ENCODE results near the gene VSTM4. TPM values are rescaled to one million over a fixed set of nuclear protein-coding genes. Genes with fewer than 3 reads are reported as not detected.
A peak's percentile ranks its signal among the peaks of the same experiment; 100 is the strongest.

VSTM4 gene
- total RNA-seq, 1 donor, result 4.7 TPM

DNA sequence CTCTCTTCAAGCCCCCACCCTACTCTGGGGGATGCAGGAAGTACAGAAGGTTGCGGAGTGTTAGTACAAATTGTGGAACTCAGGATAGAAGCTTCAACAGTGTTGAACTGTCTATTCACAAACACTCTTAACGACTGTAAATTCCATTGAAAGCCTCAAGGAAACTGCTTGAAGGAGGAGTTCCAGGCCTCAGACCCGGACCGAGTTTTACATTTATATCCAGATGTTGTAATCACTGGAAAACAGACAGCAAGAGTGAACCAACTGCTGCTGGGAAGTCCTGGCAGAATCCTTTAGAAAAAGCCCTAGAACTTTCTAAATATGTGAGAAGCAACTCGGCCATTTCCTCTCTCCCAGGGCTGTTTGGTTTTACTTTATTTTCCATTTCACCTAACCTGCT lies 91.6 kb downstream of the VSTM4 start:
- peak; percentile 71 for DNase-seq (ENCODE audit: low read depth)

GRCh38 chr10:49023071-49023470 lies 92.3 kb downstream of the VSTM4 start:
- TF ChIP-seq CTCF (IDR thresholded peaks at IDR 0.05; ENCODE audit: insufficient read depth, low read depth, low read length), result no peak
- H3K4me3 ChIP-seq (ENCODE audit: low read depth, low read length), result no peak overlapping the region
- no peak for DNase-seq (ENCODE audit: low read depth)

More for the DNA sequence above, 91.6 kb downstream of the VSTM4 start:
- TF ChIP-seq CTCF (IDR thresholded peaks at IDR 0.05; ENCODE audit: insufficient read depth, low read depth, low read length), result no peak
- H3K4me3 ChIP-seq (ENCODE audit: low read depth, low read length), result no peak overlapping the region

- no peak overlapping the region for H3K4me3 ChIP-seq (ENCODE audit: low read depth, low read length)
- DNase-seq (ENCODE audit: low read depth), result no peak
- no peak for TF ChIP-seq CTCF (IDR thresholded peaks at IDR 0.05; ENCODE audit: insufficient read depth, low read depth, low read length)
These were observed 93.6 kb downstream of the VSTM4 start for GRCh38 chr10:49021685-49022084.

- DNase-seq (ENCODE audit: low read depth), result no peak
- H3K4me3 ChIP-seq (ENCODE audit: low read depth, low read length), result no peak overlapping the region
- TF ChIP-seq CTCF (IDR thresholded peaks at IDR 0.05; ENCODE audit: insufficient read depth, low read depth, low read length), result no peak
These were observed 99.6 kb downstream of the VSTM4 start for GRCh38 chr10:49015700-49016099.

DNA sequence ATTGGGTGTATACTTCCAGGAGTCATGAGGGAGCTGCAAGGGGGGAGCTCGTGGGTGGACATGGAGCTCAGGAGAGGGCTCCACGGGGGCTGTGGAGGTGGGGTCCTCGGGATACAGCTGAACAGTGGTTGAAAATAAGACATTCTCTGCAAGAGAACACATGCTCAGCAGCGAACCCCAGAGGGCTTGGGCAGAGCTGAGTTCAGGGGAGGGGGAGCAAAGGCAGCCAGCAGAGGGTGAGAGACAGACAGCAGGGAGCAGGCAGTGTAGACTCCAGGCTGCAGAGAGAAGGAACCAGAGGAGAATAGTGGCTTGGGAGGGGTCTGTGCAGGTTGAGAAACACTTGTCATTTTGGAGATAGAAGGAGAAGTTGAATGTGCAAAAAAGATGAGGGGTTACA lies 102.7 kb downstream of the VSTM4 start:
- DNase-seq (ENCODE audit: low read depth), result no peak
- no peak overlapping the region for H3K4me3 ChIP-seq (ENCODE audit: low read depth, low read length)
- TF ChIP-seq CTCF (IDR thresholded peaks at IDR 0.05; ENCODE audit: insufficient read depth, low read depth, low read length), result no peak

DNA sequence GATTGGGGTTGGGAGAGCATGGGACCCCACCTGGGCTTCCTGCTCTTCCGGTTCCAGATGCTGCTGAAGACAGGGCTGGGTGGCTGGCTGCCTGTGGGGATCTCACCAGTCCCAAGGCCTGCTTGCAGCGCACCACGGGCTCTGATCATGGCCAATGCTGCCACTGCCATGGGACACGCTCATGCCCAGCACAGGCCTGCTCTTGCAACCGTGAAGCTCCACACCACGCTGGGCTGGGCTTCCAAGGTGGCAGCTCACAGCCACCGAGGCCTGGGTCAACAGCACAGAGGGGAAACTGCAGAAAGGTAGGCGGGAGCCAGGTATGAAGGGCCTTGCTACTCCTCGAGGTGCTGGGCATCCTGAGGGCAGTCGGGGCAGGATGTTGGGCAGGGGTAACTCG lies 103.6 kb downstream of the VSTM4 start:
- no peak for TF ChIP-seq CTCF (IDR thresholded peaks at IDR 0.05; ENCODE audit: insufficient read depth, low read depth, low read length)
- DNase-seq (ENCODE audit: low read depth), result no peak

GRCh38 chr10:49010865-49011264 lies 104.5 kb downstream of the VSTM4 start:
- no peak for TF ChIP-seq CTCF (IDR thresholded peaks at IDR 0.05; ENCODE audit: insufficient read depth, low read depth, low read length)
- H3K4me3 ChIP-seq (ENCODE audit: low read depth, low read length), result no peak overlapping the region
- DNase-seq (ENCODE audit: low read depth), result no peak

More for the DNA sequence above, 103.6 kb downstream of the VSTM4 start:
- H3K4me3 ChIP-seq (ENCODE audit: low read depth, low read length), result no peak overlapping the region

Measured in fibroblast of villous mesenchyme (primary cell).